Measurements from ENCODE around the gene ADCY9. TPM values are rescaled to one million over a fixed set of nuclear protein-coding genes. Genes with fewer than 3 reads are reported as not detected.

Gene ADCY9
- total RNA-seq, 1 experiment from 2014 or later = 10.5 TPM

GRCh38 chr16:4135537-4135936, 19.3 kb upstream of the ADCY9 start:
- H2AFZ ChIP-seq = no peak overlapping the region
- peaks cover 11% of the 10 kb centered on the region for H3K4me1 ChIP-seq (replicated peaks; ENCODE audit: insufficient read depth)
- POLR2A ChIA-PET (ENCODE audit: unreplicated experiment) = no interaction called here
- H3K27me3 ChIP-seq (ENCODE audit: insufficient read depth, low read depth) = no peaks in the 10 kb centered on the region
- TF ChIP-seq CTCF (conservative IDR thresholded peaks at IDR 0.05) = no peak
- no peak for TF ChIP-seq EZH2 (IDR thresholded peaks at IDR 0.05; ENCODE audit: low read depth)
- H3K4me3 ChIP-seq = peak overlapping the region; percentile 9; the same call in 1 of the 2 replicates
- H4K20me1 ChIP-seq (ENCODE audit: insufficient read depth) = no peaks in the 10 kb centered on the region
- CTCF ChIA-PET = interaction anchor here (2.0 kb wide), 1 partner anchor 118 kb away, joined by 9 read pairs; no protein-coding TSS in a partner anchor
- no peaks in the 10 kb centered on the region for H3K36me3 ChIP-seq (ENCODE audit: low read depth)
- no peaks in the 10 kb centered on the region for H3K79me2 ChIP-seq (ENCODE audit: low read depth)
- peak overlapping the region; percentile 65; the same call in 1 of the 2 replicates for H3K4me2 ChIP-seq
- intact Hi-C loops (cut with micrococcal nuclease; ENCODE audit: unreplicated experiment) = loop anchor here (5.0 kb wide), 1 partner anchor 123 kb away; no protein-coding TSS in a partner anchor
- no peaks in the 10 kb centered on the region for H3K9me3 ChIP-seq (ENCODE audit: insufficient read depth, low read depth)
- H3F3A ChIP-seq (ENCODE audit: insufficient read depth, low read depth) = peaks cover 11% of the 10 kb centered on the region; the same call in 1 of the 2 replicates
- H3K27ac ChIP-seq = 0 out of 2 replicates have a peak overlapping the region, but pooled peaks have one; percentile 84
- BruUV-seq (replicated peaks) = no TSS peak
- DNase-seq = no peak
- no peaks in the 10 kb centered on the region for H3K9me2 ChIP-seq (ENCODE audit: insufficient read depth)

DNA sequence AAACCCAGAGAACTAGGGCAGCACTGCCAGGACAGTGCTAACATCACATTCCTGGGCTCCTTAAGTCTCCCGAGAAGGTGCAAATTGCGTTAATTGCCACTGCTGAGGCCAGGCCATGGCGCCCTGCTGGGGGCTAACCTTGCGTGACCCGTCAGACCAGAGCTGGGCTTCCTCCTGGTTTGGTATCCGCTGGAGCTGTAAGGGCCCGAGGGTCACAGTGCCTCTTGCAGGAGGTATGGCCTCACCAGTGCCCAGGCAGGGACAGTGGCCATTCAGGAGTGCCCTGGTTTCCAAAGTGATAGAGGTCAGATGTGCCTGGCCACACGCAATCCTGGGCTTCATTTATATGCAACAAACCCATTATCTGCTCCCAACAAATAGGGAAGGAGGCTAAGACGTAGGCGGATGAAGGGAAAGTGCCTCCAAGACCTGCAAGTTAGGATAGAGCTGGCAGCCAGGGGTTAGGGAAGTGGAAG, 17.7 kb upstream of the ADCY9 start:
- H3K9me3 ChIP-seq (ENCODE audit: insufficient read depth, low read depth) = no peaks in the 10 kb centered on the region
- H3K4me2 ChIP-seq = no peak overlapping the region
- H3K27me3 ChIP-seq (ENCODE audit: insufficient read depth, low read depth) = no peaks in the 10 kb centered on the region
- H3F3A ChIP-seq (ENCODE audit: insufficient read depth, low read depth) = peaks cover 11% of the 10 kb centered on the region; the same call in 1 of the 2 replicates
- H4K20me1 ChIP-seq (ENCODE audit: insufficient read depth) = no peaks in the 10 kb centered on the region
- H2AFZ ChIP-seq = no peak overlapping the region
- no peak for TF ChIP-seq CTCF (conservative IDR thresholded peaks at IDR 0.05)
- TF ChIP-seq EZH2 (IDR thresholded peaks at IDR 0.05; ENCODE audit: low read depth) = no peak
- no peak overlapping the region for H3K27ac ChIP-seq
- no peaks in the 10 kb centered on the region for H3K36me3 ChIP-seq (ENCODE audit: low read depth)
- no peak for DNase-seq
- intact Hi-C loops (cut with micrococcal nuclease; ENCODE audit: unreplicated experiment) = no loop called here
- H3K4me1 ChIP-seq (replicated peaks; ENCODE audit: insufficient read depth) = peaks cover 11% of the 10 kb centered on the region
- ChIA-PET POLR2A (ENCODE audit: unreplicated experiment) (no interaction called here), CTCF (no interaction called here)
- no peaks in the 10 kb centered on the region for H3K9me2 ChIP-seq (ENCODE audit: insufficient read depth)
- no TSS peak for BruUV-seq (replicated peaks)
- no peak overlapping the region for H3K4me3 ChIP-seq
- no peaks in the 10 kb centered on the region for H3K79me2 ChIP-seq (ENCODE audit: low read depth)

DNA sequence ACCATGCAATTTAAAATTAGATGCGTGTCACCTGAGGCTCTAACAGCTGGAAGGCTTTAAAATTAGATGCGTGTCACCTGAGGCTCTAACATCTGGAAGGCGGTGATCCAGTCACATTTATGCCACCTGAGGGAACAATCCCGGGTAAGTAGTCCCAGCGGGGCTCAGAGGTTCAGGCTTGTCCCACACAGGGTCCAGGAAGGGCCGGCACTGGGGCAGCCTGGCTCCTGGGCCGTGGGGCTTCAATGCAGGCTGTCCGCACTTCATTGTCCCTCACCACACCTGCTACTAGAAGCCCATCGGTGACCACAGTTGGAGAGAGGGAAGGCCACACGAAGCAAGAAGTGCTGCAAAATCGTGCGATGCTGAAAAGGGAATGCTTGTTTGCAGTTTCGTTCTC, 15.4 kb upstream of the ADCY9 start:
- Histone ChIP-seq H3K4me3 (no peak overlapping the region), H3K27me3 (ENCODE audit: insufficient read depth, low read depth) (no peaks in the 10 kb centered on the region), H3K4me1 (replicated peaks; ENCODE audit: insufficient read depth) (peaks cover 5% of the 10 kb centered on the region), H3K9me2 (ENCODE audit: insufficient read depth) (no peaks in the 10 kb centered on the region), H3K79me2 (ENCODE audit: low read depth) (no peaks in the 10 kb centered on the region), H3K4me2 (no peak overlapping the region), H2AFZ (no peak overlapping the region), H3F3A (ENCODE audit: insufficient read depth, low read depth) (peaks cover 3% of the 10 kb centered on the region; the same call in 1 of the 2 replicates), H3K9me3 (ENCODE audit: insufficient read depth, low read depth) (no peaks in the 10 kb centered on the region), H3K27ac (no peak overlapping the region), H4K20me1 (ENCODE audit: insufficient read depth) (no peaks in the 10 kb centered on the region), H3K36me3 (ENCODE audit: low read depth) (no peaks in the 10 kb centered on the region)
- POLR2A ChIA-PET (ENCODE audit: unreplicated experiment) = no interaction called here
- no peak for DNase-seq
- CTCF ChIA-PET = no interaction called here
- intact Hi-C loops (cut with micrococcal nuclease; ENCODE audit: unreplicated experiment) = no loop called here
- BruUV-seq (replicated peaks) = no TSS peak
- TF ChIP-seq CTCF (conservative IDR thresholded peaks at IDR 0.05) = no peak
- TF ChIP-seq EZH2 (IDR thresholded peaks at IDR 0.05; ENCODE audit: low read depth) = no peak

All from PC-9 (cell line).